ACHN (cell line): ENCODE measurements around the gene MAP2.
A peak's percentile ranks its signal among the peaks of the same experiment; 100 is the strongest.
"Not testable (repeated sequence)": the region's sequence is repeated elsewhere in the genome, so short reads cannot be mapped to it uniquely, and the experiment has no call there.

ENCODE experiments used
- DNase-seq: peaks from one replicate; pipeline ENCODE4 v3.0.0-alpha.2; 2015
- in situ Hi-C: cut with HindIII; loops from 2 replicates; pipeline ENCODE4 v1.10.0; 2017; ENCODE audit warnings: low sequenced_read_pairs, low pct_ligation_motif_present, low pct_unique_long_range_greater_than_20kb

Gene MAP2

DNA sequence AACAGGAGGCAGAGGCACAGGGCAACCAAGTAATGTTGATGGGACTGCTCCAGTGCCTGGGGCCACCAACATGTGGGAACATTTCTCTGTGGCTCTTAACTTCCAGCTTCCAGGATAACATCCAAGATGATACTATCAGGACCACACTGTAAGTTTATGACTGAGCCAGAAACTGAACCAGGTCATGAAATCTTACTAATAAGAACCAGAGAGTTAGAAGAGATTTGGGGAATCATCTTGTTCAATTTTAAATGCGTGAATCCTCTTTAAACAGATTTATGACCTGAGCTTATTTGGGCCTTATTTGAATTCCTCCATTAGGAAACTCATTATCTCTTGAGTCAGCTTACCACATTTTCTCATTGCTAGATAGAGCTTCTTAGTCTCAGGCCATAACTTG is 45.0 kb downstream of the MAP2 start:
- in situ Hi-C loops = no loop called here
- DNase-seq = no peak

DNA sequence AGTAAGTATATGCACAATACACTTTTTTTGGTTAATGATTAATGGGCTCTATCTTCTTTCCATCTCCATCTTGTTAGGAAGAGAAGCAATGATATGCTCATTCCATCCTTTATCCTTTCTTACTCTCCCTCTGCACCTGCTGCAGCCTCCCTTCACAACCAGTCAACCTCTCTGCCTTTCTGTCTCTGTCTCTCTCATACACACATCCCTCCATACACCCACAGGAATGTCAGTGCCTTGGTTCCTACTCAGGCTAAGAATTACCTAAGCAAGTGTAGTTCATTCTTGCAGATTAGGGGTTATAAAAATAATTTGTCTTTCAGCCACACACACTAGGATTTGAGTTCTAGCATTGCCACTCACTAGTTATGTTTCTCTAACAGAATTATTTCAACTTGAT is 45.6 kb downstream of the MAP2 start:
- no peak for DNase-seq
- in situ Hi-C loops = no loop called here

DNA sequence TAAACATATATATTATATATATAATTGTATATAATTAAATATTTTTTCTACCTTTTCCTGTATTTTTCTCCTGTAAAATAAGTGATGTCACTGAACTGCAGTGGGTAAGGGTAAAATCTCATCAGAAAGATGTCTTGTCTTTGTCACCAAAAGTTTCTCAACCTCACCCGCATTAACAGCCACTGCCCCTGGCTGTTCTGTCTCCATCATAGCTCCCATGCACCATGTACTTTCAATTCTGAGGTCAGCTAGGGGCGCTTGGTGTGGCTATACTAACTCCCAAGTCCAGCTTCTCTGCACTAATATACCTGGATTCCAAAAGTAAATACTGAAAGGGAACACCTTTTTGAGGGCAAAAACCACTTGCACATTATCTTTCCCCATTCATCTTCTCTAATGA is 46.6 kb downstream of the MAP2 start:
- DNase-seq = no peak
- in situ Hi-C loops = no loop called here

DNA sequence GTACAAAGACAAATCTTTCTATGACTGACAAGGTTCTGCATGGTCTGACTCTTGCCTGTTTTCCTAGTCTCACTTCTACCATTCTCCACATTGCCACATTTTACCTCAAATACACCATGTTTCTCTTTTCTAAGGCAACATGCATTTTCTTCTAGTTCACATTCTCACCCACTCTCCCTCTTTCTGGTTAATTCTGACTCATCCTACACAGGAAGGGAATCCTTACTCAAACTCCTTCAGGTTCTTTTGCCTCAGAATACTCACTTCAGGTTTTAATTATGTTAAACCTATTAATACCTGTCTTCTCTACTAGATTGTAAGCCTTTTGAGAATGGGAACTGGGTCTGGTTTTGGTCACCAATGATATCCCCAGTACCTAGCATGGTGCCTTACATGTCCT is 47.2 kb downstream of the MAP2 start:
- no peak for DNase-seq
- in situ Hi-C loops = no loop called here

DNA sequence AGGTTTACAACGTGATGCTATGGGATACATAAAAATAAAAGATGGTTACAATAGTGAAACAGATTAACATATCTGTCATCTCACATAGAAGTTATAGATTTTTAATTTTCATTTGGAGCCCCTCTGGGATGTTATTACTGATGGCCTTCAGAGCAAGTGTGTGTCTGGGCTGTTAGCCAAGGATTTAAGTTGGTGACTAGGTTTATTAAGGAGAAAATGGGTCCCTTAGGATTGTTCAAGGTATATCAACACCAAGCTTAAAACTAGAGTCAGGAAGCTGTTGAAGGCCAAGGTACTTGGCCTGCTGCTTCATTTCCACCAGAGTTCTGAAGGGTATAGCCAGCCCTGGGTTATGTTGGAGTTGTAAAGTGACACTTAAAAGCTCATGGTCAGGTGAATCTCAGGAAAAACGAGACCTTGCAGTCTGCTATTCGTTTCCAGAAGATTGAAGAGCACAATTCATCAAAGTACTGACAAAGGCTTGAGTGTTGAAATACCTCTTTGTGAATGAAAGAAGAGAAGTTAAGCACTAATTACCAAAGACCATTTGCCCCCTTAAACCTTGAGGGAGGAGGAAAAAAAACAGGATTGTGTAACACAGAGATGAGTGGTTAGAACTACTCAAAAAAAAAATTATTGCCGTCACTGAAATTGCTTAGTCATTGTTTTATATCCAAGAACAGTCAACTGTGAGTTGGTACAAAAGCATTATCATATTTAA is 48.4 kb downstream of the MAP2 start:
- DNase-seq = no peak
- in situ Hi-C loops = no loop called here

DNA sequence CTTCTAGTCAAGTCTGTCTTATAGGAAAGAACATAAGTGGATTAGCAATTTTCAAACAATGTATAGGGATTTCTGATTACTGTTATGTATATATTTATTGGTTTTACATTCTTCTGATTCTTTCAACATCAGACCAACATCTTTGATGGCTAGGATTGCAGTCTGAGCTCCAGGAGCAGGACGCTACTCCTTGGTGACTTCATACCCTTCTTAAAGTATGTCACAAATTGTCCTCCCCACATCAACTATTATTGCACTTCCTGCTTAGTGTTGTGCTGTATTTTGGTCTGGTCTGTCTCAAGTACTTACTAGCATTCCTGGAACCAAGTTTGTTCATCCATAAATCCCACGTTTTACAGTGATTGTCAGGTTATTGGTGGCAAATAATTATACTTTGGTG is 49.0 kb downstream of the MAP2 start:
- DNase-seq = no peak
- in situ Hi-C loops = no loop called here

DNA sequence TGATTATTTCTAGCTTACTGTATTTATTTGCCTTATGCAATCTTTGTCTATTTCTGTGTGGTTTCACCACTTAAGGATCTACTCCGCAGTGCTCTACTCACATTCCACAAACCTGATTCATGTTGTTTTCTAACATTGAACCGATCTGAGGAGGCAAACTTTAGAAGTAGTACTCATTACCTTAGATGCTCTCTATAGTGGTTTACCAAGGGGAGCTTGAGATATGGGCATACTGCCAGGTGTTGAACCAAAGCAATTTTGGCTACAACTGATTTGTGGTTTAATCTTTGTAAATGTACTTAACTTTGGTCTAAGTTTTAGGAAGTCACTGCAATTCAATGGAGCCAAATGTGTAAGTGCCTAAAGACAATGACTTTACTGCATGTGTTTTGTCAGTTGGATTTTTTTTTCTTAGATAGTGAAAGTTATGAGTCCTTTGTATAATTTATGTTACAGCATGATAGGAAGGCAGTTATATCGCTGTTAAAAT is 50.1 kb downstream of the MAP2 start:
- peak; percentile 67 for DNase-seq

DNA sequence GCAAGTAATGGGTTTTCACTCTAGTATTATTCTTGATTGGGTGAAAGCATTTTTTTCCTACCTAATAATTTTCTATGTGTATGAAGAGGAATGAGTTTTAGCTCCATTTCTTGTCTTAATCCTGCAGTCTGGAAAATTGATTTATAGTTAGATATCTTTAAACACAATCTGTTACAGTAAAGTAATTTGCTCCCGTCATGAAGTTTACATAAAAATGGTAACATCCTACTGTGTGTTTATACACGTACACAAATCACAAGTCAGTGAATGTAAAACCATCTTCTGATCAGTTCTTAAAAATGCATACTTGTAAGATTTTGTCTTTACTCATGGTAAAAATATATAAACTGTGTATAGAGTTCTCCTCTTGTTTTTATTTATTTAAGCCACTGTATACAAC is 51.1 kb downstream of the MAP2 start:
- DNase-seq = no peak
- in situ Hi-C loops = no loop called here

More for the DNA sequence above, 50.1 kb downstream of the MAP2 start:
- in situ Hi-C loops = no loop called here

DNA sequence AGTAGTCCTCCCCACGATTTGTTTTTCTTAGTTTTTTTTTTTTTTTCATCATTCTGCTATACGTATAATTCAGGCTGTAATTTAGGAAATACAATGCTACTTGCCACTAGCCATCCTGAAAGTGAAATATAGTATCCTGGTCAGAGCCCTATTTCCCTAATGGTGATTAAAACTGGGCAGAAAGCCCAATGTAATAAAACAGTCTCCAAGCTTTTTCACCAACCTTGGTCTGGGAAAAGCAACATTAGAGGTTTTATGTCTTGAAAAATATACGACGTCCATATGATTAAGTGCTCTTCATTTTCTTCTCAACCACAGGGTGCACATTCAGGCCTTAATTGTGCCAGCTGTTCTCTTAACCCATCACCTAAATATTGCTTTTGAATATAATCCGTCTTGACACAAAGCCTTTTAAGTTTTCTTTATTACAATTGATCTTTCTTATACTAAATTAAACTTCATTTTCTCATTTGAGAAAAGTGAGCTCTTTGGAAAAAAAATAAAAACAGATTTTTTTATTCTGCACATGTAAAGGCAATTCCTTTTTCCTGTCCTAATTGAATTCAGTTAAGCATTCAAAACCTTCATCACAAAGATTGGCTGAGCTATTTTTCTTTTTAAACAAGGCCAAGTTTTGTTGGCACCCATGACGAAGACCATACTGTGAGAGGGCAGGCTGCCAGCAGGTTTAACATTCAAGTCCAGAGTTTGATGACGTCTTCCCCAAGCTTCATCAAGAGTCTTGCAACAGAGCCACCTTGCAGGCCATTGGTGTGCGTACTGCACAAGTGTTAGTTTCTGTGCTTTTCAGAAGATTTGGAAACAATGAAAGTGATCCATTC is 52.7 kb downstream of the MAP2 start:
- DNase-seq = no peak
- in situ Hi-C loops = no loop called here

DNA sequence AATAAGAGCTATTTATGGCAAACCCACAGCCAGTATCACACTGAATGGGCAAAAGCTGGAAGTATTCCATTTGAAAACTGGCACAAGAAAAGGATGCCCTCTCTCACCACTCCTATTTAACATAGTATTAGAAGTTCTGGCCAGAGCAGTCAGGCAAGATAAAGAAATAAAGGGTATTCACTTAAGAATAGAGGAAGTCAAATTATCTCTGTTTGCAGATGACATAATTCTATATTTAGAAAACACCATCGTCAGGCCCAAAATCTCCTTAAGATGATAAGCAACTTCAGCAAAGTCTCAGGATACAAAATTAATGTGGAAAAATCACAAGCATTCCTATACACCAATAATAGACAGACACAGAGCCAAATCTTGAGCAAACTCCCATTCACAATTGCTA is 68.4 kb downstream of the MAP2 start:
- DNase-seq, in situ Hi-C loops: not testable (repeated sequence)

DNA sequence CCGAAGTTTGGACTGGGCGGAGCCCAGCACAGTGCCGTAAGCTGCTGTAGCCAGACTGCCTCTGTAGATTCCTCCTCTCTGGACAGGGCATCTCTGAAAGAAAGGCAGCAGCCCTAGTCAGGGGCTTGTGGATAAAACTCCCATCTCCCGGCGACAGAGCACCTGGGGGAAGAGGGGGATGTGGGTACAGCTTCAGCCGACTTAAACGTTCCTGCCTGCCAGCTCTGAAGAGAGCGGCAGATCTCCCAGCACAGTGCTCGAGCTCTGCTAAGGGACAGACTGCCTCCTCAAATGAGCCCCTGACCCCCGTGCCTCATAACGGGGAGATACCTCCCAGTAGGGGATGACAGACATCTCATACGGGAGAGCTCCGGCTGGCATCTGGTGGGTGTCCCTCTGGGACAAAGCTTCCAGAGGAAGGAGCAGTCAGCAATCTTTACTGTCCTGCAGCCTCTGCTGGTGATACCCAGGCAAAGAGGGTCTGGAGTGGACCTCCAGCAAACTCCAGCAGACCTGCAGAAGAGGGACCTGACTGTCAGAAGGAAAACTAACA is 71.3 kb downstream of the MAP2 start:
- DNase-seq, in situ Hi-C loops: not testable (repeated sequence)

DNA sequence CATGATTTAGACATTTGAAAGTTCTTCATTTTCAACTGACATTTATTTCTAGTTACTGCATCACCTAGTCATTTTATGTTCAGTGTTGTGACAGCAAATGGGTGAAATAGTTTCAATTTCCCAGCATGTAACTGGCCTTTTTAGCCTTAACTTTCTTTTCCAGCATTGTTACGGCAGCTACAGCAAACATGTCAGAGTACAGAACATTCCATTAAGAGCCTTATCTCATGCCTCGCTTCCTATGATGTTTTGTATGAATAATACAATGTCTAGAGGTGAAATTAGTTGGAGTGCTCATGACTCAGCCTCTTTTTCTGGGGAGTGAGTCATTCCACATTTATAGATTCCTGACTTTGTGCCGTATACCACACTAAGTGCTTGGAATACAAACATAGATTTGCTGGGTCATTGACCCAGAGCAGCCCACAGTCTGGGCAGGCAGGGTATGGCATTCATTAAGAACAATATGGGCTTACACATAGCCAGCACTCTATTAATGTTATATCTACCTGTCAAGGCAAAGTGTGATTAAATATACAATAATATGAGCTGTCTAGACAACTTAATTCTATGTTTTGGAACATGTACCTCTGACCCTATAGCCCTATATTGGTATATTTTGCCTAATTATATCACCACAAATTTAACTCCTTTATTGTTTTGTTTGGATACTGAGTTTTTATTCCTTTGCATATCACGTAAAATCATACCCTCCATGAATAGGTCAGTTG is 72.2 kb downstream of the MAP2 start:
- DNase-seq = peak; percentile 98
- in situ Hi-C loops = no loop called here

DNA sequence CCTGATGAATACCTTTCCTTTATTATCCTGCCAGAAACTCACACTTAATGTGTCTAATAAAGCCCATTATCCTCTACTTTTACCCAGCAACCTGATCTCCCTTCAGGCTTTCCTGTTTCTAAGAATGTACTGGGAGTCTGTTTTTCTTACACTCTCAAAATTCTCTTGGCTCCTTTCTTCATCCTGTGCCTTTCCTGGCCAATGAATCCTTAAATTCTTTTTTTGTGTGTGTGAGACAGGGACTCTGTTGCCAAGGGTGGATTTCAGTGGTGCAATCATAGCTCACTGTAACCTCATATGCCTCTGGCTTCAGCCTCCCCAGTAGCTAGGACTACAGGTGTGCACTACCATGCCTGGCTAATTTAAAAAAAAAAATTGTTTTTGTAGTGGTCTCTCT is 72.7 kb downstream of the MAP2 start:
- in situ Hi-C loops = no loop called here
- DNase-seq = no peak

DNA sequence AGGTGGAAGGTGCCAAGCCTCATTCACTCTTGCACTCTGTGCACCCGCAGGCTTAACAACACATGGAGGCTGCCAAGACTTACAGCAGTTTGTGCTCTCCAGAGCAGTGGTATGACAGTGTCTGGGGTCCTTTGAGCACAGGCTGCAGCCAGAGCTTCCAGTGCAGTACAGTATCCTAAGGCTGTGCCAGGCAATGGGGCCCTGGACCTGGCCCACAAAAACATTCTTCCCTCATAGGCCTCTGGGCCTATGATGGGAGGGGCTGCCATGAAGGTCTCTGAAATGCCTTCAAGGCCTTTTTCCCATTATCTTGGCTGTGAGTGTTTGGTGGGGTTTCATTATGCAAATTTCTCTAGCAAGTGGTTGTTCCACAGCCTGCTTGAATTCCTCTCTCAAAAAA is 74.8 kb downstream of the MAP2 start:
- in situ Hi-C loops = no loop called here
- DNase-seq = no peak

DNA sequence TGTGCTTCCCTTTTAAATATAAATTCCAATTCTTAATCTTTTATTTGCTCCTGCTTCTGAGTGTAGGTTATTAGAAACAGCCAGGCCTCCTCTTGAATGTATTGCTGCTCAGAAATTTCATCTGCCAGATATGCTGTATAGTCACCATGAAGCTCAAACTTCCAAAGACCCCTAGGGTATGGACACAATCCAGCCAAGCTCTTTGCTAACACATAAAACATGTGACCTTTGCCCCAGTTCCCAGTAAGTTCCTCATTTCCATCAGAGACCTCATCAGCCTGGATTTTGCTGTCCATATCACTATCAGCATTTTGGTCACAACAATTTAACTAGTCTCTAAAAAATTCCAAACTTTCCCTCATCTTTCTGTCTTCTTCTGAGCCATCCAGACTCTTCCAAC is 75.2 kb downstream of the MAP2 start:
- in situ Hi-C loops = no loop called here
- no peak for DNase-seq

DNA sequence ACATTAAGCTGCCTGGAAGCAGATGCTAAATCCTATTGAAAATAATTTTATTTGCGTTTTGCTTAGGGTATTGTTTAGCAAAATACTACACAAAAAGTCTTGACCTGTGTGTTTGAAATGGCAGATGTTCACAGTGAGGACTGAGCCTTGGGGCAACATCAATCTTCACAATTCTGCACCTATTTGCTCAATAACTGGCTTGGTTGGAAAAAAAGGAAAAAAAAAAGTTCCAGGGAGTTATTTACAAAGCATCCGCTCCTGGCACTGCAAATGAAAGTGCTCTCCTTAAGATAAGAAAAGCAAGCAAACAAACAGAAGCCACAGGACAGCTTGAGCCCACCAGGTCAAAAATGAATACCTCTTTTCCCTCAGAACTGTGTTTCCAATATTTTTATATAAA is 77.7 kb downstream of the MAP2 start:
- in situ Hi-C loops = no loop called here
- no peak for DNase-seq

DNA sequence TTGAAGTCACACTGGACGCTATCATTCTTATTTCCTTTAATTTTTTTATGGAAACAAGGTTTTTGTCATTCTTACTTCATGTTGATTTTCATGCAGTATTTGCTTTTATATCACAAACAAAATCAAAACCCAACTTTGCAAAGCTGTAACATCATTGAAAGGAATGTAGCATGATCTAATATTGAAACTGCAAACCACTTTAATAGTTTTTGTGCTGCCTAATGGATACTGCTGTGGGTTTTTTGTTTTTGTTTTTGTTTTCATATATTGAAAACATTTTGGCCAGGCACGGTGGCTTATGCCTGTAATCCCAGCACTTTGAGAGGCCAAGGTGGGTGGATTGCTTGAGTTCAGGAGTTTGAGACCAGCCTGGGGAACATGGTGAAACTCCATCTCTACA is 81.6 kb downstream of the MAP2 start:
- no peak for DNase-seq
- in situ Hi-C loops = no loop called here

DNA sequence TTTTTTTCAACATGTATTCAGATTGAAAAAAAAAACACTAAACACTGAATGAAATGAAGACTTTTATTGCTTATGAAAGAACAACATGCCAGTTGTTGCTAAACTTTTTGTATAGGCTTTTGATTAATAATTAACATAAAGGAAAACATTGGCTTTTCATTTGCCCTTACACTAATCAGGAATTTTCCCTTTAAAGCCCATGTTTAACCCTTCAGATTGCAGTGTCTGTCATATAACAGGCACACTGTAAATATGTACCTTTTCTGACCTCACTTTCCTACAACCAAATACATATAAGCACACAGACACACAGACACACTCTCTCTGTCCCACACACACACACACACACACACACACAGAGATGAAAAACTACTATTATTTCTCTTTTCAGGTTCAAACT is 84.4 kb downstream of the MAP2 start:
- no peak for DNase-seq
- in situ Hi-C loops = no loop called here

DNA sequence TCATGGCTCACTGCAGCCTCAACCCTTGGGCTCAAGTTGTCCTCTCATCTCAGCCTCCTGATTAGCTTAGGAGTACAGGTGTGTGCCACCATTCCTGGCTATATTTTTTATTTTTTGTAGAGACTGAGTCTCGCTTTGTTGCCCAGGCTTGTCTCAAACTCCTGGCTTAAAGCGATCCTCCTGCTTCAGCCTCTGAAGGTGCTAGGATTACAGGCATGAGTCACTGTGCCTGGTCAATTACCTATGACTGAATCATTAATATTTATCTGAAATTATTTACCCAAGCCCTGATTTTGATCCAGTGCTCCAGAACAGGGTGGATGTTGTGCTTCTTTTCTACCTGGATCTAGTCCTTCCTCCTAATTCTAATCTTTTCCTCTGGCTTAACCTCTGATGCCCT is 87.8 kb downstream of the MAP2 start:
- no peak for DNase-seq
- in situ Hi-C loops = no loop called here
